Stimulated activated naive CD8-positive, alpha-beta T cell treated with anti-CD3 and anti-CD28 coated beads, Interleukin-15, Interleukin-2, amounts not matched to agents 100 ng/mL and 50 ng/mL, for 24 hours (primary cell): ENCODE results near the gene LPP.

ENCODE experiments used
- H3K27ac Mint-ChIP-seq: one replicate; pipeline ENCODE4 v1.8.0; 2021; ENCODE audit warnings: mild to moderate bottlenecking, mixed read lengths
- H3K27me3 Mint-ChIP-seq: one replicate; pipeline ENCODE4 v1.8.0; 2021; ENCODE audit warnings: mixed read lengths
- H3K36me3 Mint-ChIP-seq: one replicate; pipeline ENCODE4 v1.8.0; 2021; ENCODE audit warnings: low read depth, mixed read lengths
- H3K4me1 Mint-ChIP-seq: one replicate; pipeline ENCODE4 v1.8.0; 2021; ENCODE audit warnings: low read depth, mixed read lengths
- H3K4me3 Mint-ChIP-seq: one replicate; pipeline ENCODE4 v1.8.0; 2021; ENCODE audit warnings: mild to moderate bottlenecking, mixed read lengths
- H3K9me3 Mint-ChIP-seq: one replicate; pipeline ENCODE4 v1.8.0; 2021; ENCODE audit warnings: mixed read lengths

LPP gene

DNA sequence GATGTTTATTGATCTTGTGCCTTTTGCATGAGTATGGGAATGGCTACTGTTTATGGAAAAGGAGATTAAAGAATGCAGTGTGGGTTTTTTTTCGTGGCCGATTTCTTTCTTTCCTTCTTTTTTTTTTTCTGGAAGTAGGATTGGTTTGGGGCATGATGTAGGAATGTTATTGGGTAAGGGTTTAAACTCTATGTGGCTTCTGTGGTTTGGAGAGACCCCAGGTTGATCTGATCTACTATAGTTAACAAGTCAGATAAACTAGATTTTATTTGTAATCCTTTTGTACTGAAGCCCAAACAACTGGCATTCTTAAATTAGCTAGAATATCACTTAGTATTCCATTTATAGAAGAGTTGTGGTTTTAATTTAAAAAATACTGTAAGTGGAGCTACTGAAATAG, 304.8 kb downstream of the LPP start:
- H3K4me3 Mint-ChIP-seq = no peak overlapping the region
- H3K4me1 Mint-ChIP-seq = peaks cover 3% of the 10 kb centered on the region
- no peaks in the 10 kb centered on the region for H3K36me3 Mint-ChIP-seq
- H3K27me3 Mint-ChIP-seq = no peaks in the 10 kb centered on the region
- no peak overlapping the region for H3K27ac Mint-ChIP-seq
- H3K9me3 Mint-ChIP-seq = no peaks in the 10 kb centered on the region

- H3K4me3 Mint-ChIP-seq = no peak overlapping the region
- H3K4me1 Mint-ChIP-seq = no peaks in the 10 kb centered on the region
- H3K36me3 Mint-ChIP-seq = peaks cover 8% of the 10 kb centered on the region
- no peak overlapping the region for H3K27ac Mint-ChIP-seq
- no peaks in the 10 kb centered on the region for H3K9me3 Mint-ChIP-seq
- H3K27me3 Mint-ChIP-seq = no peaks in the 10 kb centered on the region
Measured at GRCh38 chr3:188465311-188465710, 311.4 kb downstream of the LPP start.

DNA sequence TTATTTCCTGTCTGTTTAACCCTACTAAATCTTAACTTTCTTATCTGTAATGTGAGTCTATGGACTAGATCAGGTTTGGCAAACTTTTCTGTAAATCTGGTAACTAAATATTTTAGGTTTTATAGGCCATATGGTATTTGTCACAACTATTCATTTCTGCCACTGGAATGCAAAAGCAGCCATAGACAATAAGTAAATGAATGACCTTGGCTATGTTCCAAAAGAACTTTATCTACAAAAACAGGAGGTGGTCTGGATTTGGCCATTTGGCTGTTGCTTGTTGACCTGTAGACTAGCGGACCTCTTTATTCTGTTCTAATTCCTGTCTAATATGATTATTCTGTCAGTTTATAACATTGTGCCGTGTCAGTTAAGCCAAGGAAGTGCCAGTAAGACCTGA, 314.2 kb downstream of the LPP start:
- H3K4me1 Mint-ChIP-seq = peaks cover 4% of the 10 kb centered on the region
- no peak overlapping the region for H3K27ac Mint-ChIP-seq
- H3K36me3 Mint-ChIP-seq = peaks cover 9% of the 10 kb centered on the region
- no peaks in the 10 kb centered on the region for H3K9me3 Mint-ChIP-seq
- H3K4me3 Mint-ChIP-seq = no peak overlapping the region
- H3K27me3 Mint-ChIP-seq = no peaks in the 10 kb centered on the region

DNA sequence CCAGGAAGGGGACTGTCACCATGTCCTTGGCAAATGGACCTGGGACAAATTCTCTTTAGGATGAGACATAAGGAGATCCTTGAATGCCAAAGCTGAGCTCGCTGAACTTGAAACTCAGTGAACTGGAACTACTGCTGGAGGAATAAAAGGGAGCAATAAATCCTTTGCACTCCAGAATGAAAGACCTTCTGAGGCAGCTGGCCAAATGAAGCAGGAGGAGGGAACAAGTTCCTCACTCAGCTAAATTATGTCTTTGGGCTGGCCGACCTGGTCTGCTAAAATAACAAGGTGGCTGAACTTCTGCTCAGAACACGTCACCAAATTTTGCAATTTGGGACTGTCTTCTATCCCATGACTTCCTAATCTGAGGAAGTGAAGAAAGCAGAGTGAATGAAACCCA, 314.7 kb downstream of the LPP start:
- no peaks in the 10 kb centered on the region for H3K9me3 Mint-ChIP-seq
- no peak overlapping the region for H3K4me3 Mint-ChIP-seq
- H3K36me3 Mint-ChIP-seq = peaks cover 13% of the 10 kb centered on the region
- H3K27me3 Mint-ChIP-seq = no peaks in the 10 kb centered on the region
- no peak overlapping the region for H3K27ac Mint-ChIP-seq
- peaks cover 4% of the 10 kb centered on the region for H3K4me1 Mint-ChIP-seq

GRCh38 chr3:188469228-188469885, 315.4 kb downstream of the LPP start:
- Mint-ChIP-seq H3K36me3 (peaks cover 15% of the 10 kb centered on the region), H3K4me3 (no peak overlapping the region), H3K27ac (no peak overlapping the region), H3K27me3 (no peaks in the 10 kb centered on the region), H3K4me1 (peaks cover 4% of the 10 kb centered on the region), H3K9me3 (no peaks in the 10 kb centered on the region)

DNA sequence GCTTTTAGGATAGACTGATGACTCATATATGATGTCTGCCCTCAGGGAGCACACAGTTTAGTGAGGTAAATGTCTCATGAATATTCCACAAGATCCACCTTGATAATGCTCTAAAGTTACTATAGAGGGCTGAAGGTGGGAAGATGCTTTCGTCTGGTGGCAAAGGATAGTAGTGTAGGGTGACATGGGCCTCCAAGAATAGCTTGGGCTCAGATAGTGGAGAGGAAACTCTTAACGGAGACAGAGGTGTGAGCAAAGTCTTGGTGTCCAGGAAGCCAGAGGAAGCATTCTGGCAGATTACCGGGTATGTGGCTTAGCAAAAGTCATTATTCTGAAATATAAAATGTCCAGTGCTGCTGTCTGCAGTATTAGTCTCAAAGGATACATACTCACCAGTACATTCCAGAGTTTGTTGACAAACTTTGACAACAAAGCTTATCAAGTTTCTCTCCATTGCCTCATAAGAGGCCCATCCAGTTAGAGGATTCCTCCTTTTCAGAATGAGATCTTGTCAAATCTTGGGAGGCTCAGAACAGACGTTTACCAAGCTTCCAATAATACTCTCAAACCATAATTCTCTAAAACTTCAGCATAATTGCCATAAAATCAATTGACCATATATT, 316.7 kb downstream of the LPP start:
- H3K4me1 Mint-ChIP-seq = peaks cover 4% of the 10 kb centered on the region

DNA sequence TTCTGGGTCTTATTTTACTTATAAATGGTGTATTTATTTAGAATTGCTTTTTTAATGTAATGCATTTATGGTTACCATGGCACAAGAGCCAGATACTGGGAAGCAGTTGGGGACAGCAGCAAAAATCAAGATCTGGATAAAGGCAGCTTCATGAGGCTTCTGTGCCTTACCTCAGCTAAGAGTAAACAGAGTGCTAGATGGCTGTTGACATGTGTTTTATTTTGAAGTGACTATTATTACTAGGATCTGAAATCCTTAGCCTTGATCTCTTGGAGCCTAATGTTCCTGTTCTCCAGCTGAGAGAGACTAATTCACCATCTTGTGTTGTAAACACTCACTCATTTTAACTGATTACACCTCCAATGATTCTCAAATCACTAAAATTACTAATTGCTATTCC, 317.8 kb downstream of the LPP start:
- Mint-ChIP-seq H3K4me1 (peaks cover 4% of the 10 kb centered on the region), H3K4me3 (no peak overlapping the region), H3K27ac (no peak overlapping the region), H3K9me3 (no peaks in the 10 kb centered on the region), H3K27me3 (no peaks in the 10 kb centered on the region), H3K36me3 (peaks cover 20% of the 10 kb centered on the region)

More for the DNA sequence above, 316.7 kb downstream of the LPP start:
- Mint-ChIP-seq H3K4me3 (no peak overlapping the region), H3K9me3 (no peaks in the 10 kb centered on the region), H3K36me3 (peaks cover 15% of the 10 kb centered on the region), H3K27me3 (no peaks in the 10 kb centered on the region), H3K27ac (no peak overlapping the region)

GRCh38 chr3:188472336-188472735, 318.4 kb downstream of the LPP start:
- H3K27me3 Mint-ChIP-seq = no peaks in the 10 kb centered on the region
- H3K36me3 Mint-ChIP-seq = peaks cover 22% of the 10 kb centered on the region
- no peaks in the 10 kb centered on the region for H3K9me3 Mint-ChIP-seq
- no peak overlapping the region for H3K4me3 Mint-ChIP-seq
- H3K27ac Mint-ChIP-seq = no peak overlapping the region
- peaks cover 4% of the 10 kb centered on the region for H3K4me1 Mint-ChIP-seq

- H3K4me3 Mint-ChIP-seq = no peak overlapping the region
- H3K27me3 Mint-ChIP-seq = no peaks in the 10 kb centered on the region
- H3K36me3 Mint-ChIP-seq = peaks cover 22% of the 10 kb centered on the region
- H3K9me3 Mint-ChIP-seq = no peaks in the 10 kb centered on the region
- H3K27ac Mint-ChIP-seq = no peak overlapping the region
- peaks cover 8% of the 10 kb centered on the region for H3K4me1 Mint-ChIP-seq
Measured at GRCh38 chr3:188473045-188473444, 319.1 kb downstream of the LPP start.

DNA sequence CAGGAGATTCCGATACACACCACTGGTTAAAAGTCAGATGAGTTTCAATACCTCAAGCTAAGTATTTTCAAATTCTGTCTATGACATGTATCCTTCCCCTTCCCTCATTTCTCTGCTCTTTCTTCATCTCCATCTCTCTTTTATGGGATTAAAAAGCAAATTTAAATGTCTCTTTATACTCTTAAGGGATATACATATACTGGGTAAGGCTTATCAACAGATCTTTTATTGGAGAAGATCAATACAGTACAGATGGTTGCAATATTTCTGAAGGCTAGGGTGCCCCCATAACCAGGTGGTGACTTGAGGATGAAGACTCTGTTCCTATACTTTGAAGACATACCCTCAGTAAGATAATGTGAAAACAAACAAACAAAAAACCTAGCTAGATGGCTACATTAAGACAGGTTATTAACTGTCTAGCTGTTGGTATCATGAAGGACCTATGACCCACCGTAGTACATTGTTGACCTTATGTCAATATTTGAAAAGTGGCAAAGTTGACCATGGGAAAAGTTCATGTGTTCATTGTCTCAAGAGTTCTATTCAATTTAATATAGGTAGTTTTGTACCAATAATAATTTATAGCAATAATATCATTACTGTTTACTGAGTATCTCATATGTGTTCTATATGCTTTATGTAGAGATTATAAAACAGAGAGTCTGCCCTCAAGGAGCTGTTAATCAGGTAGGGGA, 319.8 kb downstream of the LPP start:
- Mint-ChIP-seq H3K27ac (no peak overlapping the region), H3K36me3 (peaks cover 22% of the 10 kb centered on the region)

GRCh38 chr3:188476935-188477334, 323.0 kb downstream of the LPP start:
- H3K27ac Mint-ChIP-seq = no peak overlapping the region
- H3K4me3 Mint-ChIP-seq = no peak overlapping the region
- peaks cover 20% of the 10 kb centered on the region for H3K36me3 Mint-ChIP-seq
- H3K9me3 Mint-ChIP-seq = peaks cover 6% of the 10 kb centered on the region
- H3K27me3 Mint-ChIP-seq = no peaks in the 10 kb centered on the region
- peaks cover 8% of the 10 kb centered on the region for H3K4me1 Mint-ChIP-seq

More for the DNA sequence above, 319.8 kb downstream of the LPP start:
- Mint-ChIP-seq H3K4me3 (no peak overlapping the region), H3K4me1 (peaks cover 8% of the 10 kb centered on the region), H3K27me3 (no peaks in the 10 kb centered on the region), H3K9me3 (no peaks in the 10 kb centered on the region)

DNA sequence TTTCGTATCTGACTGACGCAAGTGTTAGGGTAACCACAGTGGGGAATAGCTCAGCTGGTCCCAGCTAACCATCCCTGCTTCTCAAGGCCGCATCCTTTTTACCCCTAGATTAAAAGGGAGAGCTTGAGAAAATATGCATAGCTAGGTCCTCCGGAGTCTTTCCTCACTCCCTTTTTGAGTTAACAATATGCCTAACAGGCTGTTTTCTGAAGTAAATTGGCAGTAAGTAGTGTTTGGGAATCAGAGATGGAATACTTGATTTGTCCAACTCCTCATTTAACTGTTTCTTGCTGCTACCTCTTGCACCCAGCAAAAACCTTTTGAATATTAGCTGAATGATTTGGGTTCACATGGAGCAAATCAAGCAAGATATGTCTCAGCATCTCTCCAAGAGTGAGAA, 326.1 kb downstream of the LPP start:
- Mint-ChIP-seq H3K27ac (no peak overlapping the region), H3K4me1 (peaks cover 4% of the 10 kb centered on the region), H3K4me3 (no peak overlapping the region), H3K36me3 (peaks cover 32% of the 10 kb centered on the region), H3K9me3 (peaks cover 18% of the 10 kb centered on the region), H3K27me3 (no peaks in the 10 kb centered on the region)

- Mint-ChIP-seq H3K4me3 (no peak overlapping the region), H3K27ac (no peak overlapping the region)
Measured at GRCh38 chr3:188482929-188483328, 329.0 kb downstream of the LPP start.

DNA sequence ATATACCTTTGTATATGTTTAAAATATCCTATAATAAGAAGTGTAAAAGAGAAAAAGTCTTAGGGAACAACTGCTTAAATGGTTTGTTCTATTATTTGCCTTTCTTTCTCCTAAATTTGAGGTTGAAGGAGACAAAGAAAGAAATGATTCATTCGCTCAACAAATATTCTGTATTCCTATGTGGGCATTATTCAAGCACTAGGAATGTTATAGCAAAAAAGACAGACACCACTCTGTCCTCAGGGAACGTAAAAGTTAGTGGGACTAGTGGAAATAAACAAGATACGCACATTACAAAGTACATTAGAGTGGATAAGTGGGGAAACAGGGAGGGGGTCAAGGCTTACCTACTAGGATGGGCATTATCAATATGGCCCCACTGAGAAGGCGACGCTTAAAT, 332.2 kb downstream of the LPP start:
- Mint-ChIP-seq H3K9me3 (peaks cover 18% of the 10 kb centered on the region), H3K36me3 (peaks cover 53% of the 10 kb centered on the region), H3K4me3 (no peak overlapping the region), H3K27ac (no peak overlapping the region), H3K27me3 (no peaks in the 10 kb centered on the region), H3K4me1 (peaks cover 7% of the 10 kb centered on the region)

More at GRCh38 chr3:188482929-188483328, 329.0 kb downstream of the LPP start:
- Mint-ChIP-seq H3K36me3 (peaks cover 38% of the 10 kb centered on the region), H3K27me3 (no peaks in the 10 kb centered on the region), H3K9me3 (peaks cover 18% of the 10 kb centered on the region), H3K4me1 (peaks cover 2% of the 10 kb centered on the region)

- no peaks in the 10 kb centered on the region for H3K27me3 Mint-ChIP-seq
- no peak overlapping the region for H3K4me3 Mint-ChIP-seq
- peaks cover 7% of the 10 kb centered on the region for H3K4me1 Mint-ChIP-seq
- peaks cover 12% of the 10 kb centered on the region for H3K9me3 Mint-ChIP-seq
- peaks cover 52% of the 10 kb centered on the region for H3K36me3 Mint-ChIP-seq
- no peak overlapping the region for H3K27ac Mint-ChIP-seq
Measured at GRCh38 chr3:188486952-188487351, 333.0 kb downstream of the LPP start.
